HEK293T (cell line): ENCODE measurements around the gene RFC4.

Experiments
- CTCF ChIA-PET: fragments of 350-600 bp; formaldehyde crosslinking; extraction: SDS; loops from one replicate; lab custom pipeline; 2021; ENCODE audit warnings: antibody characterized with exemption, inconsistent platforms; lab: Yijun Ruan, JAX
- POLR2A ChIA-PET: fragments of 350-600 bp; formaldehyde crosslinking; extraction: SDS; loops from one replicate; lab custom pipeline; 2020; ENCODE audit warnings: antibody characterized with exemption, inconsistent platforms; lab: Yijun Ruan, JAX
- DNase-seq: peaks from one replicate; pipeline ENCODE4 v3.0.0; 2012; ENCODE audit warnings: mixed read lengths; ENCODE audit errors: extremely low spot score
- ARNT ChIP-seq: fragments of 450-650 bp; IDR thresholded peaks from 2 replicates; pipeline ENCODE4 v1.6.1; 2017; ENCODE audit warnings: mild to moderate bottlenecking
- BHLHE40 ChIP-seq: fragments of 450-650 bp; IDR thresholded peaks from 2 replicates; pipeline ENCODE4 v1.6.1; 2016; ENCODE audit warnings: mild to moderate bottlenecking, moderate library complexity, borderline replicate concordance
- CTBP1 ChIP-seq: fragments of 450-650 bp; IDR thresholded peaks from 2 replicates; pipeline ENCODE4 v1.6.1; 2016; ENCODE audit warnings: borderline replicate concordance
- ELF4 ChIP-seq: fragments of 450-650 bp; IDR thresholded peaks from 2 replicates; pipeline ENCODE4 v1.6.1; 2017; ENCODE audit warnings: antibody characterized with exemption
- FOXA1 ChIP-seq: fragments of 450-650 bp; IDR thresholded peaks from 2 replicates; pipeline ENCODE4 v1.6.1; 2016; ENCODE audit warnings: mild to moderate bottlenecking
- FOXK2 ChIP-seq: fragments of 450-650 bp; IDR thresholded peaks from 2 replicates; pipeline ENCODE4 v1.6.1; 2016; ENCODE audit warnings: mild to moderate bottlenecking
- FOXM1 ChIP-seq: fragments of 450-650 bp; IDR thresholded peaks from 2 replicates; pipeline ENCODE4 v1.6.1; 2017; ENCODE audit warnings: mild to moderate bottlenecking, borderline replicate concordance
- HDGF ChIP-seq: fragments of 450-650 bp; IDR thresholded peaks from 2 replicates; pipeline ENCODE4 v1.6.1; 2017; ENCODE audit warnings: antibody characterized with exemption, borderline replicate concordance
- L3MBTL2 ChIP-seq: fragments of 450-650 bp; conservative IDR thresholded peaks from 2 replicates; pipeline ENCODE4 v1.6.1; 2016; ENCODE audit warnings: mild to moderate bottlenecking
- LEF1 ChIP-seq: fragments of 450-650 bp; IDR thresholded peaks from 2 replicates; pipeline ENCODE4 v1.6.1; 2017; ENCODE audit warnings: mild to moderate bottlenecking, borderline replicate concordance
- NFRKB ChIP-seq: fragments of 450-650 bp; IDR thresholded peaks from 2 replicates; pipeline ENCODE4 v1.6.1; 2016; ENCODE audit warnings: mild to moderate bottlenecking, moderate library complexity
- SP1 ChIP-seq: fragments of 450-650 bp; IDR thresholded peaks from 2 replicates; pipeline ENCODE4 v1.6.1; 2017
- SUZ12 ChIP-seq: fragments of 450-650 bp; IDR thresholded peaks from 2 replicates; pipeline ENCODE4 v1.6.1; 2016; ENCODE audit warnings: mild to moderate bottlenecking
- TARDBP ChIP-seq: fragments of 450-650 bp; IDR thresholded peaks from 2 replicates; pipeline ENCODE4 v1.6.1; 2016
- ZNF384 ChIP-seq: fragments of 450-650 bp; IDR thresholded peaks from 2 replicates; pipeline ENCODE4 v1.6.1; 2016
- TF ChIP-seq, protein P1 (sequence below): fragments of 450-650 bp; IDR thresholded peaks from 2 replicates; pipeline ENCODE4 v1.6.1; 2016

Gene RFC4

DNA sequence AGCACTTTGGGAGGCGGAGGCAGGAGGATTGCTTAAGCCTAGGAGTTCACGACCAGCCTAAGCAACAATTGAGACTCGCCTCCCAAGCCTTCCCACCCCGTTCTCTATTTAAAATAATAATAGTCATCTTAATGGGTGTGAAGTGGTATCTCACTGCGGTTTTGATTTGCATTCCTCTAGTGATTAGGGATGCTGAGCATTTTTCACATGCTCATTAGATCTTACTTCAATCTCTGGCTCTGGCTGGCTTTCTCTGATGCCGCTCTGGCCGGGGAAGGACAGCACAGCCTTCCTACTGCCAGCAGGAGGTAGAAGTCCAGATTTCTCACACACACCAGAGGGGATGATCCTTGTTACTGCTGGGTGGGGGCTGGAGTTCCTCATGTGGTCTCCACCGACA, 30.3 kb downstream of the RFC4 start:
- ChIA-PET POLR2A (no interaction called here), CTCF (no interaction called here)
- TF ChIP-seq TARDBP (no peak), FOXM1 (no peak), FOXK2 (no peak), ELF4 (no peak), LEF1 (no peak)
- TF ChIP-seq, protein P1, sequence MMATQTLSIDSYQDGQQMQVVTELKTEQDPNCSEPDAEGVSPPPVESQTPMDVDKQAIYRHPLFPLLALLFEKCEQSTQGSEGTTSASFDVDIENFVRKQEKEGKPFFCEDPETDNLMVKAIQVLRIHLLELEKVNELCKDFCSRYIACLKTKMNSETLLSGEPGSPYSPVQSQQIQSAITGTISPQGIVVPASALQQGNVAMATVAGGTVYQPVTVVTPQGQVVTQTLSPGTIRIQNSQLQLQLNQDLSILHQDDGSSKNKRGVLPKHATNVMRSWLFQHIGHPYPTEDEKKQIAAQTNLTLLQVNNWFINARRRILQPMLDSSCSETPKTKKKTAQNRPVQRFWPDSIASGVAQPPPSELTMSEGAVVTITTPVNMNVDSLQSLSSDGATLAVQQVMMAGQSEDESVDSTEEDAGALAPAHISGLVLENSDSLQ = no peak
- DNase-seq = no peak

DNA sequence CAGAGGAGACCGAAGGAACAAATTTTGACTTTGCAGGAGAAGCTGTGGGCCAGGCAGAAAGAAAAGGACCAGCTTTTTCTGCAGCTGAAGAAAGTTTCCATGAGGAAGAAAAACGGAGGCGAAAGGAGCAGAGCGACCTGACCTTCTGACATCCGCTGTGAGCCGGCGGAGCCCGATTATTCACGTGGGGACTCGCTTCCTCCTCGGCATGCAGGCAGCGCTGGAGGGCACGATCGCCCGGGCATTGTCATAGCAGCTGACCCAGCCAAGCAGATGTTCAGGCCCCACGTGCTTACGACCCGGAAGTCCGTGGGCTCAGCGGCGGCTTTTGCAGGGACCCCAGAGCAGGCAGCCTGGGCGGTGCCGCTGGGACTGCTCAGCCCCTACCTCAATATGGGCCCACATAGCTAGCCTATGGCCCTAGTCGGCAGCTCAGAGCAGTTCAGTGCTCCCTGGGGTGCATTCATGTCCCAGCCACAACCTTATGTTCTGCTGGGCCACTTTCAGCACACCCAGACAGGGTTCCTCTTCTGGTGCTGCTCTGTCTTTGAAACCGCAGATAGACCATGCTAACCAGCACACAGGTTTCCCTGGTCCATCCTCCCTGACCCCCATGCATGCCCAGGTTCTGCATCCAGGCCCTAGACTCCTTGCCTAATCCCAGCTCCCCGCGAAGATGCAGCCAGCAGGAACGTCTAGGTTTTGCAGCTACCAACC, 33.4 kb downstream of the RFC4 start:
- no peak for DNase-seq
- ChIA-PET POLR2A (interaction anchor here (2.0 kb wide), 1 partner anchor 10 kb away, joined by 20 read pairs; the partner anchor contains the start of gene EIF4A2), CTCF (interaction anchor here (0.6 to 1.1 kb wide), 2 partner anchors 183 to 354 kb away, joined by 3 to 6 read pairs; no protein-coding TSS in a partner anchor)
- TF ChIP-seq SUZ12 (no peak), FOXK2 (no peak), HDGF (no peak), L3MBTL2 (no peak), SP1 (no peak), ELF4 (no peak), TARDBP (no peak), FOXM1 (no peak), ARNT (no peak), NFRKB (no peak), CTBP1 (no peak), BHLHE40 (no peak), FOXA1 (no peak), LEF1 (no peak)
- TF ChIP-seq, protein P1 = no peak

DNA sequence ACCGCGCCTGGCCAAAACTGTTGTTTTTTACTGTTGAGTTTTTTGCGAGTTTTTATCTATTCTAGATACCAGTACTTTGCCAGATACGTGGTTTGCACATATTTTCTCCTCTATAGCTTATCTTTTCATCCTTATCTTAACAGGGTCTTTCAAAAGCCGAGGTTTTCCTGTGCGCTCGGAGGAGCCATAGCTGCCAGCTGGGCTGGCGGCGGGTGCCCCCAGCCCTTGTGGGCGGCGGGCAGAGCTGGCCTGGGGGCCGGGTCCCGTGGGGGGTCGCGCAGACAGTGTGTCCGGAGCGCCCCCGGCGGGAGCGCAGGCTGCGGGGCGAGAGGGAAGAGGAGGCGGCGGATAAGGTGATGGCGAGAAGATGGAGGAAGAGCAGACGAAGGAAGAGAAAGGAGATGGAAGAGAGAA, 34.0 kb downstream of the RFC4 start:
- TF ChIP-seq ELF4 (no peak), FOXA1 (no peak), LEF1 (no peak), FOXM1 (no peak), ZNF384 (no peak), CTBP1 (no peak), HDGF (no peak), NFRKB (no peak), SP1 (no peak), FOXK2 (no peak), ARNT (no peak), L3MBTL2 (no peak), SUZ12 (no peak), TARDBP (no peak), BHLHE40 (no peak)
- TF ChIP-seq, protein P1 = no peak
- CTCF ChIA-PET = interaction anchor here (1.1 kb wide), 1 partner anchor 183 kb away, joined by 3 read pairs; no protein-coding TSS in a partner anchor
- DNase-seq = no peak
- POLR2A ChIA-PET = interaction anchor here (2.0 kb wide), 1 partner anchor 11 kb away, joined by 20 read pairs; the partner anchor contains the start of gene EIF4A2

DNA sequence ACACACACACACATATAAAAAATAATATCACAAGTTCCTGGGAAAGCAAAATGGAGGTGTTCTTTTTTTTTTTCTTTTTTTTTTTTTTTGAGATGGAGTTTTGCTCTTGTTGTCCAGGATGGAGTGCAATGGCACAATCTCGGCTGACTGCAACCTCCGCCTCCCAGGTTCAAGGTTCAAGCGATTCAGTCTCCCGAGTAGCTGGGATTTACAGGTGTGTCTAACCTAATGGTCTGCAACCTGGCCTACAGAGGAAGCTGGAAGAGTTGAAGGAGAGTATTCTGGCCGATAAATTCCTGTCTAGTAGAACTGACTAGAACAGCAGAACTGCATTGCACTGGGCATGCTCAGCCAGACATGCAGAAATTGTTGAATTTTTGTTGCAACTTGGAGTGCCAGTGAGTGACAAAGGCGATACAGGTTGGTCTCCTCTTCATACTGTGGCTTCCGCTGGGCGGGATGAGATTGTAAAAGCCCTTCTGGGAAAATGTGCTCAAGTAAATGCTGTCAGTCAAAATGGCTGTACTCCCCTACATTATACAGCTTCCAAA, 45.3 kb downstream of the RFC4 start:
- DNase-seq = no peak
- ChIA-PET POLR2A (no interaction called here), CTCF (no interaction called here)
- TF ChIP-seq, protein P1 = no peak
- TF ChIP-seq L3MBTL2 = no peak
- no peak for TF ChIP-seq ZNF384
- TF ChIP-seq ARNT = no peak
- TF ChIP-seq HDGF = no peak
- no peak for TF ChIP-seq NFRKB
- TF ChIP-seq ELF4 = no peak
- no peak for TF ChIP-seq SP1
- no peak for TF ChIP-seq LEF1
- TF ChIP-seq FOXK2 = no peak
- TF ChIP-seq SUZ12 = no peak
- no peak for TF ChIP-seq TARDBP
- no peak for TF ChIP-seq FOXM1
- no peak for TF ChIP-seq BHLHE40
- no peak for TF ChIP-seq FOXA1
- TF ChIP-seq CTBP1 = no peak

DNA sequence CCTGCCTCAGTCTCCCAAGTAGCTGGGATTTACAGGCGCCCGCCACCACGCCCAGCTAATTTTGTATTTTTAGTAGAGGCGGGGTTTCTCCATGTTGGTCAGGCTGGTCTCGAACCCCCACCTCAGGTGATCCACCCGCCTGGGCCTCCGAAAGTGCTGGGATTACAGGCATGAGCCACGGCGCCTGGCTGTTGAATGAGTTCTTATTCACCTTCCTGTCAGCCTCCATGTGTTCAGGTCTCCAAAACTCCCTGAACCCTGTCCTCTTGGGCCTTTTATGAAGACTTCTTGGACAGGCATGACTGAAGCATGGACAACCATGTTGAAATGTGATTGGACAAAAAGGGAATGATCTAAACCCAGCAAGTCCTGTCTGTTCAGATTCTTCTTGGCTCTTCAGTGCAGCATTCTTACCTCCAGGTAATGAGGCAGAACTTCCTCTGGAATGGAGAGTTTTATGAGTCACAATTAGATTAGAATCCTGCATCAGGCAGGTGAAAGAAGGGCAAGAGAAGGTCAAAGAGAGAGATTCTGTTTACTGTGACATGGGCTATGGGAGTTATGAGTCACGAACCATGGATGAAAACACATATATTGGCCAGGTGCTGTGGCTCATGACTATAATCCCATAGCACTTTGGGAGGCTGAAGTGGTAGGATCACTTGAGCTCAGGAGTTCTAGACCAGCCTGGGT, 46.0 kb downstream of the RFC4 start:
- DNase-seq = no peak
- ChIA-PET POLR2A (no interaction called here), CTCF (no interaction called here)
- TF ChIP-seq ZNF384 (no peak), FOXM1 (no peak), HDGF (no peak), TARDBP (no peak), NFRKB (no peak), FOXK2 (no peak), LEF1 (no peak), SUZ12 (no peak), L3MBTL2 (no peak), FOXA1 (no peak), ELF4 (no peak), BHLHE40 (no peak), ARNT (no peak), SP1 (no peak)
- TF ChIP-seq, protein P1 = no peak
